Measurements from ENCODE around the gene CBLL2.
"Not testable (repeated sequence)": the region's sequence is repeated elsewhere in the genome, so short reads cannot be mapped to it uniquely, and the experiment has no call there.

Gene CBLL2

GRCh38 chrX:22272613-22273012 lies at the start of gene CBLL2:
TSS of gene CBLL2 (plus strand) at chrX:22272913. CDS start at chrX:22272992, 79 bp downstream.
- no peak for DNase-seq (ENCODE audit: low spot score)

GRCh38 chrX:22234380-22234779 lies 38.3 kb upstream of the CBLL2 start:
- DNase-seq (ENCODE audit: low spot score): no peak

GRCh38 chrX:22237479-22237878 lies 35.2 kb upstream of the CBLL2 start:
- no peak for DNase-seq (ENCODE audit: low spot score)

GRCh38 chrX:22246620-22247019 lies 26.1 kb upstream of the CBLL2 start:
- DNase-seq (ENCODE audit: low spot score): no peak

GRCh38 chrX:22247169-22247568 lies 25.5 kb upstream of the CBLL2 start:
- no peak for DNase-seq (ENCODE audit: low spot score)

- no peak for DNase-seq (ENCODE audit: low spot score)
Observed at GRCh38 chrX:22248401-22248800, 24.3 kb upstream of the CBLL2 start.

- DNase-seq (ENCODE audit: low spot score): no peak
Observed at GRCh38 chrX:22249371-22249770, 23.3 kb upstream of the CBLL2 start.

- DNase-seq (ENCODE audit: low spot score): no peak
Observed at GRCh38 chrX:22268706-22269105, 4.0 kb upstream of the CBLL2 start.

GRCh38 chrX:22273714-22274317 lies 1.1 kb downstream of the CBLL2 start:
- DNase-seq (ENCODE audit: low spot score): no peak

GRCh38 chrX:22276781-22277180 lies 4.1 kb downstream of the CBLL2 start:
- no peak for DNase-seq (ENCODE audit: low spot score)

GRCh38 chrX:22278375-22278774 lies 5.7 kb downstream of the CBLL2 start:
- DNase-seq (ENCODE audit: low spot score): peak; percentile 6

- DNase-seq (ENCODE audit: low spot score): not testable (repeated sequence)
Observed at GRCh38 chrX:22289209-22289608, 16.5 kb downstream of the CBLL2 start.

- DNase-seq (ENCODE audit: low spot score): no peak
Observed at GRCh38 chrX:22296871-22297270, 24.2 kb downstream of the CBLL2 start.

GRCh38 chrX:22300130-22300529 lies 27.4 kb downstream of the CBLL2 start:
- DNase-seq (ENCODE audit: low spot score): peak; percentile 75

- no peak for DNase-seq (ENCODE audit: low spot score)
Observed at GRCh38 chrX:22310779-22311178, 38.1 kb downstream of the CBLL2 start.

- no peak for DNase-seq (ENCODE audit: low spot score)
Observed at GRCh38 chrX:22313766-22314165, 41.1 kb downstream of the CBLL2 start.

GRCh38 chrX:22314211-22314610 lies 41.5 kb downstream of the CBLL2 start:
- no peak for DNase-seq (ENCODE audit: low spot score)

- no peak for DNase-seq (ENCODE audit: low spot score)
Observed at GRCh38 chrX:22314692-22315091, 42.0 kb downstream of the CBLL2 start.

- no peak for DNase-seq (ENCODE audit: low spot score)
Observed at GRCh38 chrX:22315151-22315550, 42.4 kb downstream of the CBLL2 start.

- no peak for DNase-seq (ENCODE audit: low spot score)
Observed at GRCh38 chrX:22320236-22320873, 47.6 kb downstream of the CBLL2 start.

- DNase-seq (ENCODE audit: low spot score): no peak
Observed at GRCh38 chrX:22323541-22323940, 50.8 kb downstream of the CBLL2 start.
